ENCODE results near the gene FADS3.

The FADS3 gene

DNA sequence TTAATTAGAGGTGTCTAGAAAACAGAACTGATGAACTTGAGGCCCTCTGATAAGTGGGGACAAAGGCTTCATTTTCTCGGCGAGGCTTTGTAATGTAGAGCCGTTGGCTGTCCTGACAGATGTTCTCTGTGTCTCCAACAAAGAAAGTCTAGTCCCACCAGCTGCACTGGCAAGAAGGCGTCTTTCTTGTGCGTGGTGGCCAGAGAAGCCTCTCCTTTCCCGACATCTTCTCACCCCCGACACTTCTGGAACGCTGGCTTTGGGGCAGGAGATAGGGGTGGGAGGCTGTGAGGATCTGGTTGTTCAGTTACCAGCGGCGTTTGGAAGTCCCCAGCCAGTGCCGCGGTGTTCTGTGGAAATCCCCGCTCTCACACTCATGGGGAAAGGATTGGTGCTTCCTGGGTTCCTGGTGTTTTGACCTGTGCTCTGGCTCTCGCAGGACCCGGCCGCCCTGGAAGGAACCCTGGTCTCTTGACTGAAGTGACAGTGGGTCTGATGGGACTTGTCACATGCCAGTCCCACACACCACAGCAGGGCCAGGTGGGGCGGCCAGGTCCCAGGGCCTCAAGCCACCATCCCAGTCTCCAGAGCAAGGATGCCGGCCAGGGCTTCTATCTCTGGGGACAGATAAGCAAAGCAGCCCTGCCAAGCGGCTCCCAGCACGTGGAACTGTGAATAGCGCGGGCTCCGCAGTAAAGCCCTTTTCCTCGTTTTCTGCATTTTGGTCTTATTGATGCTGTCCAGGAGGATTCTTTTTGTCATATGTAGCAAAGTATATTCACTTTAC, 40.0 kb downstream of the FADS3 start:
- Histone ChIP-seq H2AFZ (ENCODE audit: low read depth, low read length) (no peak overlapping the region), H3K27ac (ENCODE audit: low read length) (no peak overlapping the region), H3K4me3 (ENCODE audit: low read depth in 1 of 2, low read length in 2 of 2) (no peak overlapping the region), H3K4me1 (ENCODE audit: insufficient read depth, low read length) (no peaks in the 10 kb centered on the region), H3K27me3 (ENCODE audit: insufficient read depth, low read length, poor library complexity) (no peaks in the 10 kb centered on the region), H3K9me3 (ENCODE audit: insufficient read depth, low read length, severe bottlenecking) (no peaks in the 10 kb centered on the region), H3K36me3 (ENCODE audit: insufficient read depth, low read length) (peaks cover 98% of the 10 kb centered on the region), H3K9ac (ENCODE audit: low read depth, low read length) (no peak overlapping the region), H3K79me2 (ENCODE audit: insufficient read depth, low read length) (peaks cover 42% of the 10 kb centered on the region), H4K20me1 (ENCODE audit: insufficient read depth, low read length) (peaks cover 57% of the 10 kb centered on the region), H3K4me2 (ENCODE audit: insufficient read depth, low read length) (no peak overlapping the region)
- no peak for ATAC-seq (ENCODE audit: insufficient read depth, low read depth)
- TF ChIP-seq, protein P1, sequence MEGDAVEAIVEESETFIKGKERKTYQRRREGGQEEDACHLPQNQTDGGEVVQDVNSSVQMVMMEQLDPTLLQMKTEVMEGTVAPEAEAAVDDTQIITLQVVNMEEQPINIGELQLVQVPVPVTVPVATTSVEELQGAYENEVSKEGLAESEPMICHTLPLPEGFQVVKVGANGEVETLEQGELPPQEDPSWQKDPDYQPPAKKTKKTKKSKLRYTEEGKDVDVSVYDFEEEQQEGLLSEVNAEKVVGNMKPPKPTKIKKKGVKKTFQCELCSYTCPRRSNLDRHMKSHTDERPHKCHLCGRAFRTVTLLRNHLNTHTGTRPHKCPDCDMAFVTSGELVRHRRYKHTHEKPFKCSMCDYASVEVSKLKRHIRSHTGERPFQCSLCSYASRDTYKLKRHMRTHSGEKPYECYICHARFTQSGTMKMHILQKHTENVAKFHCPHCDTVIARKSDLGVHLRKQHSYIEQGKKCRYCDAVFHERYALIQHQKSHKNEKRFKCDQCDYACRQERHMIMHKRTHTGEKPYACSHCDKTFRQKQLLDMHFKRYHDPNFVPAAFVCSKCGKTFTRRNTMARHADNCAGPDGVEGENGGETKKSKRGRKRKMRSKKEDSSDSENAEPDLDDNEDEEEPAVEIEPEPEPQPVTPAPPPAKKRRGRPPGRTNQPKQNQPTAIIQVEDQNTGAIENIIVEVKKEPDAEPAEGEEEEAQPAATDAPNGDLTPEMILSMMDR (IDR thresholded peaks at IDR 0.05; ENCODE audit: borderline replicate concordance, extremely low read depth, low read length, poor library complexity, severe bottlenecking), result no peak
- TF ChIP-seq EZH2 (IDR thresholded peaks at IDR 0.05; ENCODE audit: borderline replicate concordance, low read depth, low read length, severe bottlenecking), result no peak
- DNase-seq, result no peak

DNA sequence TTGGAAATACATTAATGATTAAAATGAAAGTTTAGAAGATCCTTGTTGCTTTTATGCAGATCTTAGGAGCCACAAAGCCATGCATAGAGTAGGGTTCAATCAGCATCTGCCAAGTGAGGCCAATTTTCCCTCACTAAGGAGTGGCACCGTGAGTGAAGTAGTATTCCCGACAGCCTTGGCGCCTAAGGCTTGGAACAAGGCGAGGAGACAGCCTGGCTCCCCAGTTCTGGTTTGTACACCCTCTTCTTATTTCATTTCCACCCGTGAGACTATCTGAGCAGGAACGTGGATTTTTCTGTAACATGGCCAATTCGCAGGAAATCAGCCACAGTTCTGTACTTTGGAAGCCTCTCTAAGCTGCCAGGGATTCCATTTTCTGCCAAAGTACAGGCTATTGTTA, 40.7 kb downstream of the FADS3 start:
- peaks cover 98% of the 10 kb centered on the region for H3K36me3 ChIP-seq (ENCODE audit: insufficient read depth, low read length)
- H3K27me3 ChIP-seq (ENCODE audit: insufficient read depth, low read length, poor library complexity), result no peaks in the 10 kb centered on the region
- H3K9ac ChIP-seq (ENCODE audit: low read depth, low read length), result no peak overlapping the region
- H3K27ac ChIP-seq (ENCODE audit: low read length), result no peak overlapping the region
- H3K9me3 ChIP-seq (ENCODE audit: insufficient read depth, low read length, severe bottlenecking), result no peaks in the 10 kb centered on the region
- no peaks in the 10 kb centered on the region for H3K4me1 ChIP-seq (ENCODE audit: insufficient read depth, low read length)
- H3K79me2 ChIP-seq (ENCODE audit: insufficient read depth, low read length), result peaks cover 48% of the 10 kb centered on the region
- no peak overlapping the region for H3K4me2 ChIP-seq (ENCODE audit: insufficient read depth, low read length)
- H2AFZ ChIP-seq (ENCODE audit: low read depth, low read length), result no peak overlapping the region
- peaks cover 50% of the 10 kb centered on the region for H4K20me1 ChIP-seq (ENCODE audit: insufficient read depth, low read length)
- TF ChIP-seq EZH2 (IDR thresholded peaks at IDR 0.05; ENCODE audit: borderline replicate concordance, low read depth, low read length, severe bottlenecking), result no peak
- TF ChIP-seq, protein P1 (IDR thresholded peaks at IDR 0.05; ENCODE audit: borderline replicate concordance, extremely low read depth, low read length, poor library complexity, severe bottlenecking), result no peak
- no peak for DNase-seq
- ATAC-seq (ENCODE audit: insufficient read depth, low read depth), result no peak
- no peak overlapping the region for H3K4me3 ChIP-seq (ENCODE audit: low read depth in 1 of 2, low read length in 2 of 2)

DNA sequence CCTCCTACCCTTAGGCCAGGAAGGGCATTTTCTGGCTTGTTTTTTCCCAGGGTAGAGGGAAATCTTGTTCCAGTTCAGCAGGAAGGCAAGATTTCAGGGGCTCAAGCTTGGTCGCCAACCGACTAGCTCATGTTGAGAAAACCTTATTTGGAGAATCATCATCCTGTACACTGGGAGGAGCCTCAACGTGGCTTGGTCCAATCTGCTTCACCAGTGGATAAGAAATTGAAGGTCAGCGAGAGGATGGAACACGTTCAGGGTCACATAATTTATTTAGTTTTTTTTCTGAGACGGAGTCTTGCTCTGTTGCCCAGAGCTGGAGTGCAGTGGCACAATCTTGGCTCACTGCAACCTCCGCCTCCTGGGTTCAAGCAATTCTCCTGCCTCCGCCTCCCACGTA, 42.7 kb downstream of the FADS3 start:
- no peaks in the 10 kb centered on the region for H3K27me3 ChIP-seq (ENCODE audit: insufficient read depth, low read length, poor library complexity)
- no peaks in the 10 kb centered on the region for H3K4me1 ChIP-seq (ENCODE audit: insufficient read depth, low read length)
- H3K9me3 ChIP-seq (ENCODE audit: insufficient read depth, low read length, severe bottlenecking), result no peaks in the 10 kb centered on the region
- no peak overlapping the region for H3K9ac ChIP-seq (ENCODE audit: low read depth, low read length)
- H2AFZ ChIP-seq (ENCODE audit: low read depth, low read length), result no peak overlapping the region
- H3K27ac ChIP-seq (ENCODE audit: low read length), result no peak overlapping the region
- H3K4me3 ChIP-seq (ENCODE audit: low read depth in 1 of 2, low read length in 2 of 2), result no peak overlapping the region
- DNase-seq (no peak), ATAC-seq (ENCODE audit: insufficient read depth, low read depth) (no peak)
- H3K36me3 ChIP-seq (ENCODE audit: insufficient read depth, low read length), result peaks cover 95% of the 10 kb centered on the region
- H3K4me2 ChIP-seq (ENCODE audit: insufficient read depth, low read length), result no peak overlapping the region
- peaks cover 40% of the 10 kb centered on the region for H3K79me2 ChIP-seq (ENCODE audit: insufficient read depth, low read length)
- peaks cover 30% of the 10 kb centered on the region for H4K20me1 ChIP-seq (ENCODE audit: insufficient read depth, low read length)
- no peak for TF ChIP-seq EZH2 (IDR thresholded peaks at IDR 0.05; ENCODE audit: borderline replicate concordance, low read depth, low read length, severe bottlenecking)

DNA sequence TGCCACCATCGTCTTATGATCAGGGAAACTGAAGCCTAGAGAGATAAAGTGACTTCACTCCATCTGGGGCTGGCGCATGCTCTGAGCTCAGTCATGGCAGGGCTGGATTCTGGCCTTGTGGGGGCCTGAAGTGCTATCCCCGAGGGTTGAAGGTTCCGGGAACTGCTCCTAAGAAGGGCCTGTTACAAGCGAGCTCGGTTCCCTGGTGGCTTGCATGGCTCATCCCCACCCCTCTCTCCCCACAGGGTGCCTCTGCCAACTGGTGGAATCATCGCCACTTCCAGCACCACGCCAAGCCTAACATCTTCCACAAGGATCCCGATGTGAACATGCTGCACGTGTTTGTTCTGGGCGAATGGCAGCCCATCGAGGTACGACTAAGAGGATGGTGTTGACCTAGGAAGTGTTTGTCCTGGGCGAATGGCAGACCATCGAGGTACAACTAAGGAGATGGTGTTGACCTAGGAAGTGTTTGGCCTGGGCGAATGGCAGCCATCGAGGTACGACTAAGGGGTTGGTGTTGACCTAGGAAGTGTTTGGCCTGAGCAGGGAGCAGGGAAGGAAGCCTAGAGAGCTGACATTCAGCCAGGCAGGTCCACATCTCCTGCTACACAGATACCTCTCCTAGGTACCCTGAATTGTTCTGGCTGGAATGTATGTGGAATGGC, 43.3 kb downstream of the FADS3 start:
- no peak for TF ChIP-seq EZH2 (IDR thresholded peaks at IDR 0.05; ENCODE audit: borderline replicate concordance, low read depth, low read length, severe bottlenecking)
- TF ChIP-seq, protein P1 (IDR thresholded peaks at IDR 0.05; ENCODE audit: borderline replicate concordance, extremely low read depth, low read length, poor library complexity, severe bottlenecking), result no peak
- H3K79me2 ChIP-seq (ENCODE audit: insufficient read depth, low read length), result peaks cover 38% of the 10 kb centered on the region
- peaks cover 29% of the 10 kb centered on the region for H4K20me1 ChIP-seq (ENCODE audit: insufficient read depth, low read length)
- H3K4me2 ChIP-seq (ENCODE audit: insufficient read depth, low read length), result no peak overlapping the region
- no peak for DNase-seq
- no peak overlapping the region for H3K9ac ChIP-seq (ENCODE audit: low read depth, low read length)
- no peak overlapping the region for H2AFZ ChIP-seq (ENCODE audit: low read depth, low read length)
- ATAC-seq (ENCODE audit: insufficient read depth, low read depth), result no peak; the same call in 2 of the 3 replicates
- H3K9me3 ChIP-seq (ENCODE audit: insufficient read depth, low read length, severe bottlenecking), result no peaks in the 10 kb centered on the region
- H3K4me1 ChIP-seq (ENCODE audit: insufficient read depth, low read length), result no peaks in the 10 kb centered on the region
- peaks cover 95% of the 10 kb centered on the region for H3K36me3 ChIP-seq (ENCODE audit: insufficient read depth, low read length)
- no peak overlapping the region for H3K27ac ChIP-seq (ENCODE audit: low read length)
- no peak overlapping the region for H3K4me3 ChIP-seq (ENCODE audit: low read depth in 1 of 2, low read length in 2 of 2)
- no peaks in the 10 kb centered on the region for H3K27me3 ChIP-seq (ENCODE audit: insufficient read depth, low read length, poor library complexity)
